SW480 (cell line): ENCODE results near the gene LRRC27.
A peak's percentile ranks its signal among the peaks of the same experiment; 100 is the strongest.
"Not testable (repeated sequence)": the region's sequence is repeated elsewhere in the genome, so short reads cannot be mapped to it uniquely, and the experiment has no call there.

Source experiments
- DNase-seq: peaks from one replicate; pipeline ENCODE4 v3.0.0-alpha.2; 2016; ENCODE audit warnings: low spot score

Gene LRRC27

GRCh38 chr10:132331601-132332432 is at the start of gene LRRC27:
TSS of gene LRRC27 (plus strand) at chr10:132332193. CDS start at chr10:132333525, 1,332 bp downstream.
- peak; percentile 92 for DNase-seq

DNA sequence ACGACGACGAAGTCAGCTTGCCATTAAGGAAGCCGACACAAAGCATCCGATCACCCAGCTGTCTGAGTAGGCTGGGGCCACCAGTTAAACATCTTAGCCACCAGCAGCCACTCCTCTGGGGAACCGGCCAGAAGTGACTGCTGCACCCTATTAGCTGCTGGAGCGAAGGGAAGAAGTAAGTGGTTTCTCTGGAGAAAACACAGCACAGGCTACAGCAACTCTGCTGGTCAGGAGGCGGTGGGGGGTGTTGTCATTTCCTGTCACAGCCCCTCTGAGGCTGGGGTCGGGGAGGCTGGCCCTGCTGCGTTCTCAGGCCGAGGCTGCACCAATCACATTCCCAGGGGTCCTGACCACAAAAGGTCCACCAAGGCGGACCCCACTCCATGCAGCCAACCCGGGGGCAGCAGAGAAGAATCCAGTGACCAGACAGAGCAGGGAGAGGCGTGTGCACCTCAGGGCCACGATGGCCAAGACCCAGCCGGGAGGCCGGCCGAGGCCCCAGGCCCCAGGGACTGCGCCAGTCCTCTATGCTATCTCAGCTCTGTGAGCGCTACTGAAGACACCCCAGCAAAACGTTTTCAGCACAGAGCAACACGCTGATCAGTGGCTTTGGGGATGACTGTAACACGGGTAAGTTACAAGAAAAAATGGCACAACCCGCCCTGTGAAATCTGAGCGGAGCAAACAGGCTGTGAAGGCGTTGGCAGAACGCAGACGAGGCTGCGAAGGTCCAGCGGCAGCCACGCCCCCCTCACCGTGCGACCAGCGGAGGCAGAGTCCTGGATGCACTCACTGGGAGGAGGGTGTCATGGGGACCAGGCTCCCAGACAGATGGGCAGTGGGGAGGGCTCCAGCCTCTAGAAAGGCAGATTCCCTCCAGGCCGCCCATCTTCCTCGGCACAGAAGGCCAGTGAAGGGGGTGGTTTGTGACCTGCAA is 49.1 kb upstream of the LRRC27 start:
- no peak for DNase-seq

GRCh38 chr10:132283604-132284382 is 48.2 kb upstream of the LRRC27 start:
- peak; percentile 14 for DNase-seq

- DNase-seq: no peak
Observed at GRCh38 chr10:132289439-132289838, 42.6 kb upstream of the LRRC27 start.

- DNase-seq: no peak
Observed at GRCh38 chr10:132290631-132291030, 41.4 kb upstream of the LRRC27 start.

GRCh38 chr10:132291826-132292225 is 40.2 kb upstream of the LRRC27 start:
- DNase-seq: no peak

- DNase-seq: no peak
Observed at GRCh38 chr10:132292287-132293200, 39.4 kb upstream of the LRRC27 start.

- no peak for DNase-seq
Observed at GRCh38 chr10:132293201-132293812, 38.7 kb upstream of the LRRC27 start.

GRCh38 chr10:132293813-132294520 is 38.0 kb upstream of the LRRC27 start:
- DNase-seq: no peak

- no peak for DNase-seq
Observed at GRCh38 chr10:132294561-132295318, 37.3 kb upstream of the LRRC27 start.

DNA sequence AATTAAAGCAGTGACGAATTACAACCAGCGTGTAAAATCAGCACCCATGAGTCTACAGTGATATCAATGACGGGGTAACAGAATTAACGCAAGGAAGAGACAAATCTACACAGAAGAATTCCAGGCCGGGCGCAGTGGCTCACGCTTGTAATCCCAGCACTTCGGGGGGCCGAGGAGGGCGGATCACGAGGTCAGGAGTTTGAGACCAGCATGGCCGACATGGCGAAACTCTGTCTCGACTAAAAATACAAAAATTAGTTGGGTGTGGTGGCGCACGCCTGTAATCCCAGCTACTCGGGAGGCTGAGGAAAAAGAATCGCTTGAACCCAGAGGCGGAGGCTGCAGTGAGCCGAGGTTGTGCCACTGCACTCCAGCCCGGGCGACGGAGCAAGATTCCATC is 36.5 kb upstream of the LRRC27 start:
- not testable (repeated sequence) for DNase-seq

- no peak for DNase-seq
Observed at GRCh38 chr10:132296666-132297443, 35.1 kb upstream of the LRRC27 start.

- no peak for DNase-seq
Observed at GRCh38 chr10:132297526-132297925, 34.5 kb upstream of the LRRC27 start.

- no peak for DNase-seq
Observed at GRCh38 chr10:132298038-132298881, 33.7 kb upstream of the LRRC27 start.

DNA sequence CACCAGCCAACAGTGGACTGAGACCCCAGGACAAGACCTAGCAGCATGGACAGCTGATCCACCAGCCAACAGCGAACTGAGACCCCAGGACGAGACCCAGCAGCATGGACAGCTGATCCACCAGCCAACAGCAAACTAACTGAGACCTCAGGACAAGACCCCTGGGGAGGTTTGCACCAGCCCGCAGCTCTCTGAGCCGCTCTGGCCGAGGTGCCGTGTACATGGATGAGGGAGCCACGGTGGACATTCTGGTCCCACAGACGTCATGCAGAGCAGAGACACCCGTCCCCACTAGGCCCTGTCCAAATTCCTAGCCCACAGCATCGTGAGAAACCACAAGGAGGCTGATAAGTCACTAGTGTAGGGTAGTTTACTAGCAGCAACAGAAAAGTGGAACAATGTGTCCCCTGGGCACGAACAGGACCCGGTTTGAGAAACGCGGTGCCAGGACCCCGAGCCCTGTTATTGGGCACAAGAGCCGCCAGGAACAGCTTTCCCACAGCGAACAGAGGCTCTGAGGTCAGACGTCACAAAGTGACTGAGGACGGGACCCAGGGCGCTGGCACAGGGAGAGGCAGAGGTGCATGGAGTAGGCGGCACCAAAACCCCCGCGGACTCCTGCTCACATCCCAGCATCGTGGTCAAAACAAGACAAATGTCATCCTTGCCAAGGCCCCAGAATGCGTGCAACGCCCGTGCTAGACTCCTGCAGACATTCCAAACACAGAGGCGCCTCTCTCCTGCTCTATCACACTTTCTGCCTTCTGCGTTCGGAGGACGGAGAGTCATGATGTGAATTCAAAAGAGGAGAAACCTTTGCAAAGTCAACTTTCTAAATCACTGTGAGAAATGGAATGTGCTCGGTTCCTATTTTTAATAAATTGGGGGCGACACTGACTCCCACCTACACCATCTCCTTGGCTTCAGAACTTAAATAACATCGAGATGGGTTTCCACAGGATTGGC is 32.3 kb upstream of the LRRC27 start:
- no peak for DNase-seq

- DNase-seq: no peak
Observed at GRCh38 chr10:132300582-132300981, 31.4 kb upstream of the LRRC27 start.
